WTC11 (cell line): ENCODE results near the gene ABHD16A. TPM values are rescaled to one million over a fixed set of nuclear protein-coding genes. Genes with fewer than 3 reads are reported as not detected.
"Not testable (repeated sequence)": the region's sequence is repeated elsewhere in the genome, so short reads cannot be mapped to it uniquely, and the experiment has no call there.

Experiments used
- ATAC-seq: fragments of 200-7000 bp; cut with Tn5 transposase; 2 replicates; pipeline ENCODE4 v1.10.0; 2021; ENCODE audit warnings: mild to moderate bottlenecking, moderate library complexity
- CTCF ChIA-PET: fragments of 300-600 bp; sonication (Branson Sonifier 250); formaldehyde crosslinking; loops from one replicate; lab custom pipeline; 2021; ENCODE audit warnings: antibody characterized with exemption; lab: Charles Lee
- POLR2A ChIA-PET: fragments of 350-600 bp; sonication (Branson Sonifier 250); formaldehyde crosslinking; loops from one replicate; lab custom pipeline; 2021; ENCODE audit warnings: antibody characterized with exemption; lab: Charles Lee
- DNase-seq: peaks from one replicate; pipeline ENCODE4 v3.0.0; 2021; ENCODE audit warnings: low spot score
- H3K27ac Mint-ChIP-seq: 2 replicates; pipeline ENCODE4 v1.8.0; 2021; ENCODE audit warnings: mixed read lengths
- H3K27me3 Mint-ChIP-seq: 2 replicates; pipeline ENCODE4 v1.8.0; 2021; ENCODE audit warnings: low read depth, mild to moderate bottlenecking, moderate library complexity, mixed read lengths
- H3K36me3 Mint-ChIP-seq: 2 replicates; pipeline ENCODE4 v1.8.0; 2021; ENCODE audit warnings: mixed read lengths
- H3K4me1 Mint-ChIP-seq: 2 replicates; pipeline ENCODE4 v1.8.0; 2022; ENCODE audit warnings: mixed read lengths
- H3K4me3 Mint-ChIP-seq: 2 replicates; pipeline ENCODE4 v1.8.0; 2021; ENCODE audit warnings: mild to moderate bottlenecking, moderate library complexity, mixed read lengths
- H3K9me3 Mint-ChIP-seq: 2 replicates; pipeline ENCODE4 v1.8.0; 2021; ENCODE audit warnings: mixed read lengths
- ARID4B ChIP-seq: sonication (generic); formaldehyde crosslinking; IDR thresholded peaks from 2 replicates; pipeline ENCODE4 v1.8.0; 2023; ENCODE audit warnings: missing genetic modification reagents, mild to moderate bottlenecking, borderline replicate concordance
- CDX4 ChIP-seq: fragments of 250-450 bp; sonication (Bioruptor Pico); IDR thresholded peaks from 2 replicates; pipeline ENCODE4 v1.9.0; 2021; ENCODE audit warnings: moderate library complexity, mild to moderate bottlenecking, inconsistent platforms, borderline replicate concordance
- CREB1 ChIP-seq: sonication (generic); formaldehyde crosslinking; IDR thresholded peaks from 2 replicates; pipeline ENCODE4 v1.8.0; 2023; ENCODE audit warnings: mild to moderate bottlenecking, missing genetic modification reagents
- E2F4 ChIP-seq: sonication (generic); formaldehyde crosslinking; IDR thresholded peaks from 2 replicates; pipeline ENCODE4 v1.8.1; 2022; ENCODE audit warnings: low read depth, mild to moderate bottlenecking, moderate library complexity, missing genetic modification reagents, borderline replicate concordance
- IRF2 ChIP-seq: sonication (generic); formaldehyde crosslinking; IDR thresholded peaks from 2 replicates; pipeline ENCODE4 v1.8.0; 2022; ENCODE audit warnings: low read depth, missing genetic modification reagents, borderline replicate concordance
- JUN ChIP-seq: sonication (generic); formaldehyde crosslinking; IDR thresholded peaks from 2 replicates; pipeline ENCODE4 v1.8.0; 2023; ENCODE audit warnings: mild to moderate bottlenecking, missing genetic modification reagents
- MAX ChIP-seq: sonication (generic); formaldehyde crosslinking; IDR thresholded peaks from 2 replicates; pipeline ENCODE4 v1.8.0; 2022; ENCODE audit warnings: mild to moderate bottlenecking, missing genetic modification reagents
- MXD4 ChIP-seq: fragments of 250-450 bp; sonication (Bioruptor Pico); IDR thresholded peaks from 2 replicates; pipeline ENCODE4 v1.8.0; 2021; ENCODE audit warnings: mild to moderate bottlenecking, moderate library complexity, borderline replicate concordance
- RORB ChIP-seq: fragments of 250-450 bp; sonication (Bioruptor Pico); IDR thresholded peaks from 2 replicates; pipeline ENCODE4 v1.9.0; 2021; ENCODE audit warnings: mild to moderate bottlenecking
- USF1 ChIP-seq: sonication (generic); formaldehyde crosslinking; IDR thresholded peaks from 2 replicates; pipeline ENCODE4 v1.8.0; 2022; ENCODE audit warnings: mild to moderate bottlenecking, missing genetic modification reagents
- ZNF396 ChIP-seq: fragments of 250-450 bp; sonication (Bioruptor Pico); IDR thresholded peaks from 2 replicates; pipeline ENCODE4 v1.8.0; 2021; ENCODE audit warnings: mild to moderate bottlenecking, moderate library complexity, borderline replicate concordance
- total RNA-seq: library from RNA; stranded (reverse); gene quantifications from 3 replicates; pipeline ENCODE4 v1.2.3, GENCODE V29; 2021

Gene ABHD16A
- total RNA-seq, 1 experiment from 2014 or later: 28.6 TPM

GRCh38 chr6:31710523-31711219, 7.5 kb upstream of the ABHD16A start (continued):
- no peak for TF ChIP-seq CDX4

- H3K4me3 Mint-ChIP-seq, POLR2A ChIA-PET, DNase-seq, H3K27me3 Mint-ChIP-seq, H3K9me3 Mint-ChIP-seq, H3K36me3 Mint-ChIP-seq, ATAC-seq, H3K27ac Mint-ChIP-seq: not testable (repeated sequence)
- H3K4me1 Mint-ChIP-seq: peaks cover 21% of the 10 kb centered on the region
- CTCF ChIA-PET: interaction anchor here (0.7 kb wide), 1 partner anchor 12 kb away, joined by 3 read pairs; no protein-coding TSS in a partner anchor
These were observed 6.0 kb upstream of the ABHD16A start for GRCh38 chr6:31709157-31709556.

- Mint-ChIP-seq H3K27ac (no peak overlapping the region), H3K27me3 (peaks cover 7% of the 10 kb centered on the region; the same call in 1 of the 2 replicates), H3K36me3 (no peaks in the 10 kb centered on the region), H3K4me3 (no peak overlapping the region), H3K9me3 (no peaks in the 10 kb centered on the region), H3K4me1 (peaks cover 16% of the 10 kb centered on the region)
- no peak for ATAC-seq
- ChIA-PET POLR2A (no interaction called here), CTCF (no interaction called here)
- TF ChIP-seq MXD4 (CRISPR knock-in tag) (no peak), ARID4B (CRISPR knock-in tag) (no peak)
- DNase-seq: no peak
These were observed 5.1 kb upstream of the ABHD16A start for GRCh38 chr6:31708224-31708623.

GRCh38 chr6:31707701-31708100, 4.6 kb upstream of the ABHD16A start:
- POLR2A ChIA-PET: no interaction called here
- Mint-ChIP-seq H3K27me3 (peaks cover 7% of the 10 kb centered on the region; the same call in 1 of the 2 replicates), H3K4me1 (peaks cover 13% of the 10 kb centered on the region), H3K9me3 (no peaks in the 10 kb centered on the region)
- ATAC-seq (no peak), DNase-seq (no peak)
- CTCF ChIA-PET: no interaction called here
- TF ChIP-seq E2F4 (CRISPR knock-in tag): no peak
- no peak for TF ChIP-seq IRF2
- TF ChIP-seq, all 79 proteins: peak for 0
- Mint-ChIP-seq H3K36me3 (no peaks in the 10 kb centered on the region), H3K27ac (no peak overlapping the region), H3K4me3 (no peak overlapping the region)

GRCh38 chr6:31706599-31706998, 3.5 kb upstream of the ABHD16A start, which contains the start of gene LY6G6F:
Gene LY6G6F (plus strand): TSS chr6:31706866. CDS start chr6:31706907, 41 bp downstream.
- H3K36me3 Mint-ChIP-seq: no peaks in the 10 kb centered on the region
- H3K4me3 Mint-ChIP-seq: no peak within 1 kb of the TSS
- ATAC-seq: no peak
- no peak for TF ChIP-seq ZNF396 (CRISPR knock-in tag)
- no peak for TF ChIP-seq JUN (CRISPR knock-in tag)
- no peak for TF ChIP-seq USF1 (CRISPR knock-in tag)
- no peak for TF ChIP-seq CREB1 (CRISPR knock-in tag)
- no peak for TF ChIP-seq RORB (CRISPR knock-in tag)
- TF ChIP-seq MAX (CRISPR knock-in tag): no peak
- H3K9me3 Mint-ChIP-seq: no peaks in the 10 kb centered on the region
- POLR2A ChIA-PET: interaction anchor here (0.6 kb wide), 1 partner anchor 8 kb away, joined by 3 read pairs; no protein-coding TSS in a partner anchor
- H3K4me1 Mint-ChIP-seq: peaks cover 17% of the 10 kb centered on the region
- no peak within 1 kb of the TSS for H3K27ac Mint-ChIP-seq
- no peak for DNase-seq
- CTCF ChIA-PET: interaction anchor here (0.5 to 1.4 kb wide), 5 partner anchors 32 to 1594 kb away, joined by 3 to 4 read pairs (median 3); no protein-coding TSS in a partner anchor
- H3K27me3 Mint-ChIP-seq: peaks cover 7% of the 10 kb centered on the region; the same call in 1 of the 2 replicates
